GM12874 (cell line): Measurements from ENCODE around the gene SLC16A10.
A peak's percentile ranks its signal among the peaks of the same experiment; 100 is the strongest.

Experiments
- CTCF ChIP-seq: IDR thresholded peaks from 2 replicates; pipeline ENCODE4 v1.5.1; 2011; ENCODE audit warnings: low read depth, mild to moderate bottlenecking, control low read depth, low read length, moderate library complexity; ENCODE audit not compliant: insufficient read depth

Gene SLC16A10

DNA sequence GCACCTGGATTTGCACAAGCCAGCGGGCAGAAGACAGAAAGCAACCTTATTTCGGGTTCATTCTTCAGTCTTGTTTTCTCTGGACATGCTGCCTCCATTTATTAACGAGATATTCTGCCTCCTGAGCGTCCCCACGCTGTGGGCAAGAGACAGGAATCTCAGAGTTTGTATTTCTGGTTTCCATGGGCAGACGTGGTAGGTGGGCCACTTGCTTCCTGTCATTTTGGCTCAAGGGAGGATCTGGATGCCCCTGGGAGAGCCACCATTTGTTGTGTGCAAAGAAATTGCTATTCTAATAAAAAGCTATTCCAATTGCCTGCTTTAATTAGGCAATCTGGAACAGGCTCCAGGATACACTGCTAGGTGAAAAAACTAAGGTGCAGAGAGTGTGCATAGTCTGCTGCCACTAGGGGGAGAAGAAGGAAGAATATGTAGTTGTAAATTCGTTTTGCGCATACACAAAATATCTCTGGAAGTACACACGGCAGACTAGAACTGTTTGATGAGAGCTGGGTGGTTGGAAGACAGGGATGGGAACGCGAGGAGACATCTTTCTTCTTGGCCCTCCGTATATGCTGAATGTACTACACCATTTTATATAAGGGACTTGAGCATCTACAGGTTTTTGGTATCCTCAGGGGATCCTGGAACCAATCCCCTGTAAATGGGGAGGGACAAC, 30.1 kb upstream of the SLC16A10 start:
- TF ChIP-seq CTCF: peak; percentile 74

DNA sequence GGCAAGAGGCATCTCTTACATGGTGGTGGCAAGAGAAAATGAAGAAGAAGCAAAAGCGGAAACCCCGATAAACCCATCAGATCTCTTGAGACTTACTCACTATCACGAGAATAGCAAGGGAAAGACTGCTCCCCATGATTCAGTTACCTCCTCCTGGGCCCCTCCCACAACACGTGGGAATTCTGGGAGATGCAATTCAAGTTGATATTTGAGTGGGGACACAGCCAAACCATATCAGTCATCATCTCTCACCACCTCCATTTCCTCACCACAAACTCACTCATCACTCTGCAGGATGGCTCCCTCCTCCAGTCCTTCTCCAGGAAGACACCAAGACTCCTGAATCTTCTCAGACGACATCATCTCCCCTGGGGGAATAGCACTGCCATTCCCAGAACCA, 25.8 kb upstream of the SLC16A10 start:
- TF ChIP-seq CTCF: no peak

DNA sequence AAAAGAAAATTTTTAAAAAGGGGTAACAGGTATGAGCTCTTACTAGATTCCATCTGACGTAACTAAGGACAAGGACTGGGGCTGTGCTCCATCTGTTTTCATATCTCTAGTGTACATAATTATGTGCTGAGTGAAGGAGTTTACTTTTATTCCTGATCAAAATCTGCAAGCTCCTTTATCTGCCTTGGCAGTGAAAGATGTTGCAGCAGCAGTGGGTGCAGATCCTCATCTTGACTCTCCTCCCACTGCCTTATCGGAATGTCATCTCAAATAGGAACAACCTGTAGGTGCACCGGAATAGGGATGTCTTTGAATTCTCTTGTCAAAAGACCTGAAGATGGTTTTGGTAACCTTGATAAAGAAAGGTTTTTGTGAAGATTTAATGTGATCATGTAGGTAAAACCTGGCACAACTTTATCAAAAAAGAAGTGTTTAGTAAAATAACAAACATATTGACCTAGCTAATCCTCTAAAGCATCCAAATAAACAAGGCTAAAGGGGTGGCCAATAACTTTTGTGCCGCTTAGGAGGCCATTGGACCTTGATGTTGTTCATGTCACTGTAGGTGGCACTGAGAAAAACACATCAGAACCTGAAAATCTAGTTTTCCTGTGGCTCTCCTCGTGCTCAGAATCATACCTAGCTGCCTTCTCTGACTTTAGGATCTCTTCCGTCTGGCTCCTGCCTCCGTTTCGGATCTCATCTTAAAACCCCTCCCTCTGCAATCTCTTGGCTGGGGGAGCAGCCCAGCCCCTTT, 19.0 kb upstream of the SLC16A10 start:
- TF ChIP-seq CTCF: no peak

DNA sequence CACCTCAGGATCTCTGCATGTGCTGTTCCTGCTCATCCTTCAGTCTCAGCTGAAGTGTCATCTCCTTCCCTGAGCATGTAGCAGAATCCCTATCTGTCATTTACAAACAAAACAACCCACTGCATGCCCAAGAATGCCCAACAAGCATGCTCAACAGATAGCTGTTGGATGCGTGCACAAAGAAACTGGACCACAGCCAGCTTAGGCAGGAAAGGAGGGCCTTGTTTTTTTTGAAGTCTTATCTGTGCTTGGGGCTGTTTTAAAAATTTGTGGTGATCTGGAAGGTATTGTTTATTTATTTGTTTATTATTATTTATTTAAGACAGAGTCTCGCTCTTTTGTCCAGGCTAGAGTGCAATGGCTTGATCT, 18.5 kb upstream of the SLC16A10 start:
- no peak for TF ChIP-seq CTCF

- no peak for TF ChIP-seq CTCF
These were observed 17.8 kb upstream of the SLC16A10 start for GRCh38 chr6:111069382-111070104.

- TF ChIP-seq CTCF: no peak
These were observed 16.9 kb upstream of the SLC16A10 start for GRCh38 chr6:111070105-111071005.

DNA sequence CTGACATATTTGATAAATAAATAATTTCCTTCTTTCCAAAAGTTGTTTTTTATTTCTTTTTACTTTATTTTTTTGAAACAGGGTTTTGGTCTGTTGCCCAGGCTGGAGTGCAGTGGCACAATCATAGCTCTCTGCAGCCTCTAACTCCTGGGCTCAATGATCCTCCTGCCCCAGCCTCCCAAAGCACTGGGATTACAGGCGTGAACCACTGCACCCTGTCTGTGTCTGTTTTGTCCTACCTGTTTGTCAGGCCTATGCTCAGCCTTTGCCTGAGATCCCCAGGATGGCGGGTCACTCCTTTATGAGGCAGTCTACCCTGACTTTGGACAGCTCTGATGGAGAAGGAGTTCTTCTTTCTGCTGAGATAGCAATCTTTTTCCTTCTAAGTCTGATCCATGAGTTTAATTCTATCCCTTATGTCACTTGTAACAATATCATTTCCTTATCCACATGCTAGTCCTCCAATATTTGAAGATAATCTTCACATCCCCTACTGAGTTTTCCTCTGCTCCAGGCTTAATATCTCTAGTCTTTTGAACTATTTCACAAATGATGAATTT, 14.4 kb upstream of the SLC16A10 start:
- TF ChIP-seq CTCF: no peak
